NCI-H2196 (cell line): Measurements from ENCODE around the gene MYO5B.
"Not testable (repeated sequence)": the region's sequence is repeated elsewhere in the genome, so short reads cannot be mapped to it uniquely, and the experiment has no call there.

Experiments used
- DNase-seq: peaks from one replicate; lab custom pipeline; 2025; ENCODE audit not compliant: unreplicated experiment; lab: John Stamatoyannopoulos, UW

The MYO5B gene

GRCh38 chr18:49811151-49811938 lies 383.6 kb downstream of the MYO5B start:
- DNase-seq, result no peak

- not testable (repeated sequence) for DNase-seq
Measured at GRCh38 chr18:49808553-49809191, 386.3 kb downstream of the MYO5B start.

DNA sequence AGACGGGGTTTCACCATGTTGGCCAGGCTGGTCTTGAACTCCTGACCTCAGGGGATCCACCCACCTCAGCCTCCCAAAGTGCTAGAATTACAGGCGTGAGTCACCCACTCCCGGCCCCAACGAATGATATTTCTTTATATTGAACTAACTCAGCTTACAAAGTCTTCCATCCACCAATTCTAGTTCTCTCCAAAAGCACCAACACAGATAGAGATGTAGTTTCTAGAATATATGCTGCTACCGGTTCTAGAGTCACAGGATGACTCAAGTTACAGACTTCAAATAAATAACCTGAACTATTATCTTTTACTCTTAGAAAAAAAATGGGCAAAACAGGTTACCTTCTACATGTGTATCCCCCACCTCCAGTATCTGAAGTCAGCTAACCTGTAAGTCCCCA lies 390.9 kb downstream of the MYO5B start:
- no peak for DNase-seq

- DNase-seq, result no peak
Measured at GRCh38 chr18:49802623-49803022, 392.3 kb downstream of the MYO5B start.

DNA sequence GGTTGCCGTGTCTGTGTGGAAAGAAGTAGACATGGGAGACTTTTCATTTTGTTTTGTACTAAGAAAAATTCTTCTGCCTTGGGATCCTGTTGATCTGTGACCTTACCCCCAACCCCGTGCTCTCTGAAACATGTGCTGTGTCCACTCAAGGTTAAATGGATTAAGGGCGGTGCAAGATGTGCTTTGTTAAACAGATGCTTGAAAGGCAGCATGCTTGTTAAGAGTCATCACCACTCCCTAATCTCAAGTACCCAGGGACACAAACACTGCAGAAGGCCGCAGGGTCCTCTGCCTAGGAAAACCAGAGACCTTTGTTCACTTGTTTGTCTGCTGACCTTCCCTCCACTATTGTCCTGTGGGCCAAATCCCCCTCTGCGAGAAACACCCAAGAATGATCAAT lies 394.5 kb downstream of the MYO5B start:
- not testable (repeated sequence) for DNase-seq

DNA sequence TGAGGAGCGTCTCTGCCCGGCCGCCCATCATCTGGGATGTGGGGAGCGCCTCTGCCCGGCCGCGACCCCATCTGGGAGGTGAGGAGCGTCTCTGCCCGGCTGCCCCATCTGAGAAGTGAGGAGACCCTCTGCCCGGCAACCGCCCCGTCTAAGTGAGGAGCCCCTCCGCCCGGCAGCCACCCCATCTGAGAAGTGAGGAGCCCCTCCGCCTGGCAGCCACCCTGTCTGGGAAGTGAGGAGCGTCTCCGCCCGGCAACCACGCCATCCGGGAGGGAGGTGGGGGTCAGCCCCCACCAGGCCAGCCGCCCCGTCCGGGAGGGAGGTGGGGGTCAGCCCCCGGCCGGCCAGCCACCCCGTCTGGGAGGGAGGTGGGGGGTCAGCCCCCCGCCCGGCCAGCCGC lies 395.1 kb downstream of the MYO5B start:
- DNase-seq, result not testable (repeated sequence)

- no peak for DNase-seq
Measured at GRCh38 chr18:49798001-49798400, 396.9 kb downstream of the MYO5B start.

DNA sequence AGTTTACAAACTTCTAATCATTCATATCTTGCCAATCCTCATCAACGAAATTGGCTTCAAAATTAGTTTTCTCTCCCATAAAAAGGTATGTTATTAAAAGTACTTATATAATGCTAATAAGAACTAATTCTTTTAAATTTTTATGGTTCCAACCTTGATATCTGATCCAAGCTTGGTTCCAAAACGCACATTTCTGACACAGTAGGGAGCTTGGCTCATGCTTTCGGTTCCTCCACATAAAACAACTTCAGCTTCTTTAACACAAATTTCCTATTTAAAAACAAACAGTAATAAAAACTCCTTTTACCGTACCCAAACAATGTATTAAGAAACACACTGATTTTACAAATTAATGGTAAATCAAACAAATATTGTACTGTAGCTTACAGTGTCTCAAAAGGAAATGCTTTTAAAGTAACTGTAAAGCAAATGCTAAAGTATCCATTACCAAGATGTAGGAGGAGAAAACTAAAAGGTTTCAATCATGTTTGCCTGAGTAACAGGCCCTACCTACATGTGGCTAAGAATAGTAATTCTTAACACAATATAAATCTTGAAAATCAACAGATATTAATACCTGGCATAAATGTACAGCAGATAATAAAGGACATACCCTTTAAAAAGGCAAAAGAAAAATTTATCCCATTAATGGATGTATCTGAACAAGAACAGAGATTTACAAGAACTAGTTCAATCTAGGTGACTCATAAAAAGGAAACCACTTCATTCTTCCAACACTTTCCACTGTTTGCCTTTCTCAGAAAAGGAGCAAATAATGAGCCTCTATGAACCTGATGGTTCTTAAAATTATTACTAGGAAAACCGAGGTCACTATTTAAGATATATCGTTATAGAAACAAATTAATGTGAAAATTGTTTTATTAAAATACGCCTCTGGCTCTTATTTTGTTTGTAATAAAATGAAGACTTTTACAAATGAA lies 399.1 kb downstream of the MYO5B start:
- DNase-seq, result no peak

GRCh38 chr18:49794743-49795142 lies 400.2 kb downstream of the MYO5B start:
- no peak for DNase-seq

DNA sequence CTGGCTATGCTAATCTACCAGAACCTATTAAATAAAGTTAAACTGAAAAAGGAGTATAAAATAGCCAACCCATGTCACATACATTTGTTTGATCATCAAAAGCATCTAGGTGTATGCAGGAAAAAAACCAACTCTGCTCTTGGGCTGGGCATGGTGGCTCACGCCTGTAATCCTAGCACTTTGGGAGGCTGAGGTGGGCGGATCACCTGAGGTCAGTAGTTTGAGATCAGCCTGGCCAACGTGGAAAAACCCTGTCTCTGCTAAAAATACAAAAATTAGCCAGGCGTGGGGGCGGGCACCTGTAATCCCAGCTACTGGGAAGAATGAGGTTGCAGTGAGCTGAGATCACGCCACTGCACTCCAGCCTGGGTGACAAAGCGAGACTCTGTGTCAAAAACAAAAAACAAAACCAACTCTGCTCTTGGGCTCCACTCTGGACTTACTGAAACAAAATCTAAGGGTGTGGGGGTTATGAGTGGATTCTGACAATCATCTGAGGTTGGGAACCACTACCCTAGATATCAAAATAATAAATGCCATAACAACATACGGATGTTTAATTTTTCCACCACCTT lies 405.3 kb downstream of the MYO5B start:
- not testable (repeated sequence) for DNase-seq

- no peak for DNase-seq
Measured at GRCh38 chr18:49788327-49788898, 406.5 kb downstream of the MYO5B start.

DNA sequence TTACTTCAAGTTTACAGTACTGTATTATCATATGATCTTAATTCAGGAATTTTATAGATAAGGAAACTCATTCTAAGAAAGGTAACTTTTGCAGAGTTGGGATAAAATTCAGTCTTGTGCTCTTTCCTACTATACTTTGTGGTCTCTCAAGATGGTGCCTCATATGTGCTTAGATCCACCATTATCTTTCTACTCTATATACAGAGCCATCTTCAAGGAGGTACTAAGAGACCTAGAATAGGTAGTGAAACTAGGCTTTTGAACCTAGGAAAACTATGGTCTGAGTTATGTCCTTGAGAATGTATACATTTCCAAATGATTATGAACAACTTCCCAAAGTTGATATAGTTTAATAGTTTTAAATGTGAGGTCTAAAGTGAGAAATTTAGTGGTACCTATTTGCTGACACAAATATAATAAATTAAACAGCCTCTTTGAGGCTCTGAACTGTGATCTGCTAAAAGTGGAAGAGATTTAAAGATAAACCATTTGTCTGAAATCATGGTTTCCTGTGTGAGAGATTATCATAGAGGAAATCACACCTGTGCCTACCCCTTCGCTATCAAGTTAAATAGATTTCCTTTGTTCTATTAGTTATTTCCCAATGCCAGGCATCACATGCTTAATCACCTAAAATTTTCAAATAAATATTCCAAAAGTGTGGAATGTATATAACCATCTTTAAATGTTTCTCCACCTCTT lies 408.8 kb downstream of the MYO5B start:
- no peak for DNase-seq

- no peak for DNase-seq
Measured at GRCh38 chr18:49784427-49785185, 410.3 kb downstream of the MYO5B start.

- not testable (repeated sequence) for DNase-seq
Measured at GRCh38 chr18:49783631-49784030, 411.3 kb downstream of the MYO5B start.

- no peak for DNase-seq
Measured at GRCh38 chr18:49778826-49779465, 416.0 kb downstream of the MYO5B start.
